DND-41 (cell line): ENCODE data around the gene CPLANE1.

ENCODE experiments used
- ATAC-seq: fragments of 200-7000 bp; cut with Tn5 transposase; 3 replicates; pipeline ENCODE4 v1.9.1; 2021; ENCODE audit warnings: low read depth; ENCODE audit not compliant: insufficient read depth
- DNase-seq: peaks from one replicate; pipeline ENCODE4 v3.0.0-alpha.2; 2020
- H2AFZ ChIP-seq: 2 replicates; pipeline ENCODE4 v1.6.0; 2012; ENCODE audit warnings: low read depth, low read length
- H3K27ac ChIP-seq: 2 replicates; pipeline ENCODE4 v1.5.1; 2012; ENCODE audit warnings: low read length, inconsistent platforms
- H3K27me3 ChIP-seq: fragments of 200-600 bp; sonication (generic); 2 replicates; pipeline ENCODE4 v1.6.0; 2012; ENCODE audit warnings: low read length, mild to moderate bottlenecking, inconsistent platforms; ENCODE audit not compliant: insufficient read depth, poor library complexity
- H3K36me3 ChIP-seq: 2 replicates; pipeline ENCODE4 v1.5.1; 2012; ENCODE audit warnings: low read length, inconsistent platforms; ENCODE audit not compliant: insufficient read depth
- H3K4me1 ChIP-seq: 2 replicates; pipeline ENCODE4 v1.5.1; 2012; ENCODE audit warnings: mild to moderate bottlenecking, low read length; ENCODE audit not compliant: insufficient read depth
- H3K4me2 ChIP-seq: 2 replicates; pipeline ENCODE4 v1.6.0; 2012; ENCODE audit warnings: mild to moderate bottlenecking, moderate library complexity, low read length, inconsistent platforms; ENCODE audit not compliant: insufficient read depth
- H3K4me3 ChIP-seq, 2 experiments: fragments of 200-600 bp in 1 of 2; shearing (Covaris generic) in 1 of 2; 2 replicates each; pipeline ENCODE4 v1.5.1; 2012 to 2016; ENCODE audit warnings: inconsistent platforms in 2 of 2, low read length in 2 of 2, mild to moderate bottlenecking in 2 of 2, low read depth in 1 of 2, moderate library complexity in 1 of 2
- H3K79me2 ChIP-seq: 2 replicates; pipeline ENCODE4 v1.6.0; 2012; ENCODE audit warnings: low read length, inconsistent platforms; ENCODE audit not compliant: insufficient read depth
- H3K9ac ChIP-seq: 2 replicates; pipeline ENCODE4 v1.6.0; 2012; ENCODE audit warnings: low read depth, mild to moderate bottlenecking, inconsistent platforms, low read length, moderate library complexity
- H3K9me3 ChIP-seq: 2 replicates; pipeline ENCODE4 v1.5.1; 2012; ENCODE audit warnings: low read length, moderate library complexity, mild to moderate bottlenecking, inconsistent platforms; ENCODE audit not compliant: insufficient read depth, severe bottlenecking
- H4K20me1 ChIP-seq: 2 replicates; pipeline ENCODE4 v1.6.0; 2012; ENCODE audit warnings: low read length; ENCODE audit not compliant: insufficient read depth
- CTCF ChIP-seq: IDR thresholded peaks from 2 replicates; pipeline ENCODE4 v1.5.1; 2012; ENCODE audit warnings: borderline replicate concordance, low read length, moderate library complexity, mild to moderate bottlenecking; ENCODE audit not compliant: poor library complexity, severe bottlenecking; ENCODE audit errors: extremely low read depth
- EZH2 ChIP-seq: IDR thresholded peaks from 3 replicates; pipeline ENCODE4 v1.6.1; 2012; ENCODE audit warnings: borderline replicate concordance, low read depth, mild to moderate bottlenecking, moderate library complexity, low read length, inconsistent platforms; ENCODE audit not compliant: severe bottlenecking

Gene CPLANE1

GRCh38 chr5:37077146-37077545 lies 172.0 kb downstream of the CPLANE1 start:
- Histone ChIP-seq H3K36me3 (peaks cover 16% of the 10 kb centered on the region; the same call in 1 of the 2 replicates), H3K4me1 (no peaks in the 10 kb centered on the region), H3K9ac (no peak overlapping the region), H4K20me1 (no peaks in the 10 kb centered on the region), H3K79me2 (no peaks in the 10 kb centered on the region), H3K27ac (no peak overlapping the region), H3K4me3 (no peak overlapping the region), H3K9me3 (no peaks in the 10 kb centered on the region), H3K4me2 (no peak overlapping the region), H2AFZ (no peak overlapping the region), H3K27me3 (no peaks in the 10 kb centered on the region)
- DNase-seq (no peak), ATAC-seq (no peak)
- TF ChIP-seq CTCF = no peak
- TF ChIP-seq EZH2 = no peak

- no peak for ATAC-seq
- Histone ChIP-seq H2AFZ (no peak overlapping the region), H4K20me1 (no peaks in the 10 kb centered on the region), H3K4me3 (no peak overlapping the region), H3K36me3 (peaks cover 16% of the 10 kb centered on the region; the same call in 1 of the 2 replicates), H3K27ac (no peak overlapping the region; the same call in 1 of the 2 replicates), H3K9me3 (no peaks in the 10 kb centered on the region), H3K4me1 (no peaks in the 10 kb centered on the region), H3K27me3 (no peaks in the 10 kb centered on the region), H3K9ac (no peak overlapping the region), H3K4me2 (no peak overlapping the region), H3K79me2 (no peaks in the 10 kb centered on the region)
- DNase-seq = no peak
- TF ChIP-seq EZH2 (no peak), CTCF (no peak)
Measured at GRCh38 chr5:37075399-37075950, 173.7 kb downstream of the CPLANE1 start.

GRCh38 chr5:37071901-37072581 lies 177.1 kb downstream of the CPLANE1 start:
- H3K27me3 ChIP-seq = no peaks in the 10 kb centered on the region
- no peak overlapping the region for H3K4me3 ChIP-seq
- ATAC-seq (peak; percentile 41; the same call in 1 of the 3 replicates), DNase-seq (no peak)
- H2AFZ ChIP-seq = no peak overlapping the region
- H3K9ac ChIP-seq = no peak overlapping the region
- H3K36me3 ChIP-seq = no peaks in the 10 kb centered on the region
- H3K9me3 ChIP-seq = no peaks in the 10 kb centered on the region
- no peaks in the 10 kb centered on the region for H3K79me2 ChIP-seq
- no peak overlapping the region for H3K27ac ChIP-seq
- no peak overlapping the region for H3K4me2 ChIP-seq
- no peaks in the 10 kb centered on the region for H3K4me1 ChIP-seq
- TF ChIP-seq EZH2 = no peak
- TF ChIP-seq CTCF = no peak
- H4K20me1 ChIP-seq = no peaks in the 10 kb centered on the region
